Panc1 (cell line): ENCODE results near the gene KDM5C. TPM values are rescaled to one million over a fixed set of nuclear protein-coding genes. Genes with fewer than 3 reads are reported as not detected.

Experiments used
- ATAC-seq: fragments of 200-7000 bp; cut with Tn5 transposase; 2 replicates; pipeline ENCODE4 v1.9.1; 2020; ENCODE audit warnings: mild to moderate bottlenecking, moderate library complexity
- BruUV-seq: library from RNA; stranded (reverse); fragments of 400-500 nt; replicated peaks from 2 replicates; lab custom pipeline; 2021; lab: Mats Ljungman, UMichigan
- CTCF ChIA-PET: fragments of 300-600 bp; sonication (Branson Sonifier 250); formaldehyde crosslinking; loops from one replicate; lab custom pipeline; 2022; ENCODE audit warnings: antibody characterized with exemption; lab: Charles Lee
- POLR2A ChIA-PET: fragments of 300-600 bp; sonication (Branson Sonifier 250); formaldehyde crosslinking; loops from one replicate; lab custom pipeline; 2022; ENCODE audit warnings: antibody characterized with exemption; lab: Charles Lee
- DNase-seq: peaks from one replicate; pipeline ENCODE4 v3.0.0-alpha.2; 2010; ENCODE audit warnings: low read depth, low spot score
- H3K27ac ChIP-seq: 2 replicates; pipeline ENCODE4 v1.5.1; 2011; ENCODE audit warnings: mild to moderate bottlenecking, low read length, inconsistent platforms
- H3K27me3 ChIP-seq: fragments of 200-500 bp; sonication (Bioruptor generic); 2 replicates; pipeline ENCODE4 v1.6.0; 2014; ENCODE audit warnings: low read length, inconsistent platforms; ENCODE audit not compliant: control insufficient read depth, insufficient read depth
- H3K36me3 ChIP-seq: fragments of 200-500 bp; sonication (Bioruptor generic); 2 replicates; pipeline ENCODE4 v1.5.1; 2014; ENCODE audit warnings: inconsistent platforms, mild to moderate bottlenecking, low read length, moderate library complexity; ENCODE audit not compliant: control insufficient read depth, insufficient read depth
- H3K4me1 ChIP-seq: 2 replicates; pipeline ENCODE4 v1.5.1; 2011; ENCODE audit warnings: inconsistent platforms, mild to moderate bottlenecking, low read length, moderate library complexity; ENCODE audit not compliant: control insufficient read depth, insufficient read depth
- H3K4me3 ChIP-seq, 2 experiments: 2 replicates each; pipeline ENCODE4 v1.5.1; 2011 to 2012; ENCODE audit warnings: low read depth in 2 of 2, low read length in 2 of 2, mild to moderate bottlenecking in 2 of 2, inconsistent platforms in 1 of 2, moderate library complexity in 1 of 2
- H3K9me3 ChIP-seq: fragments of 200-500 bp; sonication (Bioruptor generic); 2 replicates; pipeline ENCODE4 v1.5.1; 2014; ENCODE audit warnings: low read depth, mild to moderate bottlenecking, inconsistent platforms, low read length, moderate library complexity; ENCODE audit not compliant: control insufficient read depth, insufficient read depth
- CTCF ChIP-seq: fragments of 450-650 bp; IDR thresholded peaks from 2 replicates; pipeline ENCODE4 v1.5.1; 2017; ENCODE audit warnings: mild to moderate bottlenecking
- POLR2AphosphoS5 ChIP-seq: IDR thresholded peaks from 2 replicates; pipeline ENCODE4 v1.6.1; 2012; ENCODE audit warnings: mild to moderate bottlenecking, low read depth, low read length, moderate library complexity
- REST ChIP-seq, 2 experiments: IDR thresholded peaks; 2 replicates each; pipeline ENCODE4 v1.6.1; 2011 to 2012; ENCODE audit warnings: low read depth in 2 of 2, control low read depth in 1 of 2, low read length in 1 of 2, mild to moderate bottlenecking in 1 of 2, moderate library complexity in 1 of 2; ENCODE audit not compliant: insufficient read depth in 1 of 2
- TCF7L2 ChIP-seq: IDR thresholded peaks from 2 replicates; pipeline ENCODE4 v1.6.1; 2011; ENCODE audit warnings: mild to moderate bottlenecking, low read depth, low read length, inconsistent platforms
- in situ Hi-C: cut with HindIII; loops from 2 replicates; pipeline ENCODE4 v1.10.0; 2016; ENCODE audit warnings: low sequenced_read_pairs, low pct_unique_long_range_greater_than_20kb
- intact Hi-C: fragments of 100-400 bp; cut with micrococcal nuclease; formaldehyde crosslinking; loops from one replicate; pipeline ENCODE4 v1.10.0; 2022; ENCODE audit not compliant: unreplicated experiment
- total RNA-seq: library from RNA; stranded (reverse); gene quantifications from one replicate; pipeline ENCODE4 v1.2.1, GENCODE V29; 2021; ENCODE audit not compliant: unreplicated experiment

Gene KDM5C
- total RNA-seq, 1 experiment from 2014 or later, result 104 TPM

- ChIA-PET POLR2A (interaction anchor here (0.7 kb wide), 1 partner anchor 86 kb away, joined by 10 read pairs; no protein-coding TSS in a partner anchor), CTCF (interaction anchor here (1.2 kb wide), 2 partner anchors 17 to 19 kb away, joined by 3 to 4 read pairs; no protein-coding TSS in a partner anchor)
- intact Hi-C loops (no loop called here), in situ Hi-C loops (no loop called here)
- Histone ChIP-seq H3K27ac (no peak overlapping the region), H3K4me1 (no peaks in the 10 kb centered on the region), H3K27me3 (no peaks in the 10 kb centered on the region), H3K9me3 (no peaks in the 10 kb centered on the region), H3K4me3 (no peak overlapping the region), H3K36me3 (no peaks in the 10 kb centered on the region)
- TF ChIP-seq CTCF, result peak; percentile 28; the same call in 1 of the 2 replicates
- TF ChIP-seq TCF7L2, result no peak
- ATAC-seq (no peak), DNase-seq (no peak)
- no TSS peak for BruUV-seq
Observed at GRCh38 chrX:53244610-53245009, 19.6 kb upstream of the KDM5C start.

GRCh38 chrX:53242310-53242709 lies 17.3 kb upstream of the KDM5C start:
- no peak overlapping the region for H3K27ac ChIP-seq
- in situ Hi-C loops (no loop called here), intact Hi-C loops (no loop called here)
- ATAC-seq (no peak), DNase-seq (no peak)
- no peaks in the 10 kb centered on the region for H3K4me1 ChIP-seq
- no peaks in the 10 kb centered on the region for H3K9me3 ChIP-seq
- POLR2A ChIA-PET, result no interaction called here
- no peaks in the 10 kb centered on the region for H3K27me3 ChIP-seq
- no TSS peak for BruUV-seq
- H3K4me3 ChIP-seq, result no peak overlapping the region
- no peak for TF ChIP-seq CTCF
- H3K36me3 ChIP-seq, result no peaks in the 10 kb centered on the region
- CTCF ChIA-PET, result no interaction called here

- intact Hi-C loops (no loop called here), in situ Hi-C loops (no loop called here)
- Histone ChIP-seq H3K4me1 (no peaks in the 10 kb centered on the region), H3K4me3 (no peak overlapping the region), H3K27me3 (no peaks in the 10 kb centered on the region), H3K27ac (no peak overlapping the region), H3K9me3 (no peaks in the 10 kb centered on the region), H3K36me3 (no peaks in the 10 kb centered on the region)
- ATAC-seq, result no peak
- DNase-seq, result no peak
- no TSS peak for BruUV-seq
- ChIA-PET POLR2A (no interaction called here), CTCF (no interaction called here)
- TF ChIP-seq TCF7L2 (no peak), CTCF (no peak), POLR2AphosphoS5 (no peak), REST (IDR thresholded peaks at IDR 0.05; ENCODE audit: insufficient read depth in 1 of 2, low read depth in 2 of 2, low read length in 1 of 2) (no peak)
Observed at GRCh38 chrX:53241558-53241957, 16.6 kb upstream of the KDM5C start.
